ENCODE measurements around the gene SNAI3. TPM values are rescaled to one million over a fixed set of nuclear protein-coding genes. Genes with fewer than 3 reads are reported as not detected.

Gene SNAI3
- total and polyA plus RNA-seq, 2 of the 4 experiments (the other 2 are of a cell fraction) = 0.21 TPM; not detected in 1

GRCh38 chr16:88716601-88717001, 30.3 kb upstream of the SNAI3 start:
- Histone ChIP-seq H2AK5ac (ENCODE audit: low read depth, low read length) (no peak overlapping the region), H4K20me1 (ENCODE audit: insufficient read depth, low read length) (peaks cover 33% of the 10 kb centered on the region), H3K23ac (ENCODE audit: low read depth, low read length) (no peak overlapping the region), H3K9me3 (ENCODE audit: control insufficient read depth, insufficient read depth, low read length) (no peaks in the 10 kb centered on the region), H4K5ac (ENCODE audit: low read depth, low read length) (no peak overlapping the region), H3K9ac (ENCODE audit: low read depth, low read length) (no peak overlapping the region), H2AK9ac (replicated peaks; ENCODE audit: low read depth, low read length, poor library complexity) (no peak overlapping the region), H3K4me2 (ENCODE audit: low read depth, low read length) (no peak overlapping the region), H3K4me1 (ENCODE audit: control insufficient read depth, insufficient read depth, low read length) (no peaks in the 10 kb centered on the region), H2BK5ac (ENCODE audit: low read depth, low read length, poor library complexity, severe bottlenecking) (no peak overlapping the region), H3K56ac (ENCODE audit: extremely low read depth, insufficient read depth, low read length) (no peak overlapping the region), H3K4me3 (ENCODE audit: insufficient read depth, low read depth, low read length) (no peak overlapping the region), H4K91ac (ENCODE audit: insufficient read depth, low read depth, low read length) (no peak overlapping the region), H3K79me1 (ENCODE audit: low read depth in 1 of 2, low read length in 2 of 2) (peaks cover 5 to 31% of the 10 kb centered on the region in 2 experiments; a peak in 3 of 4 replicates), H3K18ac (ENCODE audit: low read depth, low read length) (no peak overlapping the region), H3K9me1 (ENCODE audit: insufficient read depth, low read length) (no peaks in the 10 kb centered on the region), H3K14ac (replicated peaks; ENCODE audit: low read depth, low read length) (no peak overlapping the region), H3K27me3 (ENCODE audit: control insufficient read depth, insufficient read depth, low read length) (no peaks in the 10 kb centered on the region), H2BK15ac (ENCODE audit: low read depth, low read length) (no peak overlapping the region), H2BK120ac (ENCODE audit: low read depth, low read length) (no peak overlapping the region), H3K36me3 (ENCODE audit: control insufficient read depth, insufficient read depth, low read length) (peaks cover 80% of the 10 kb centered on the region), H2BK20ac (ENCODE audit: low read depth, low read length) (no peak overlapping the region), H2AFZ (replicated peaks; ENCODE audit: low read length, poor library complexity) (no peak overlapping the region), H4K8ac (ENCODE audit: low read depth in 2 of 2, low read length in 2 of 2) (no peak overlapping the region), H3K4ac (ENCODE audit: low read depth, low read length) (no peak overlapping the region), H3K27ac (ENCODE audit: insufficient read depth, low read length) (no peak overlapping the region)
- ATAC-seq (ENCODE audit: low read depth) = no peak
- TF ChIP-seq, protein P1, sequence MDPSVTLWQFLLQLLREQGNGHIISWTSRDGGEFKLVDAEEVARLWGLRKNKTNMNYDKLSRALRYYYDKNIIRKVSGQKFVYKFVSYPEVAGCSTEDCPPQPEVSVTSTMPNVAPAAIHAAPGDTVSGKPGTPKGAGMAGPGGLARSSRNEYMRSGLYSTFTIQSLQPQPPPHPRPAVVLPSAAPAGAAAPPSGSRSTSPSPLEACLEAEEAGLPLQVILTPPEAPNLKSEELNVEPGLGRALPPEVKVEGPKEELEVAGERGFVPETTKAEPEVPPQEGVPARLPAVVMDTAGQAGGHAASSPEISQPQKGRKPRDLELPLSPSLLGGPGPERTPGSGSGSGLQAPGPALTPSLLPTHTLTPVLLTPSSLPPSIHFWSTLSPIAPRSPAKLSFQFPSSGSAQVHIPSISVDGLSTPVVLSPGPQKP (IDR thresholded peaks at IDR 0.05; ENCODE audit: borderline replicate concordance, low read depth, low read length) = no peak
- TF ChIP-seq NFE2L2 (IDR thresholded peaks at IDR 0.05; ENCODE audit: low read depth, low read length) (no peak), RFX5 (IDR thresholded peaks at IDR 0.05; ENCODE audit: low read depth, low read length) (no peak), RCOR1 (IDR thresholded peaks at IDR 0.05; ENCODE audit: insufficient replicate concordance, low read length) (no peak)
- CTCF ChIA-PET = no interaction called here
- dilution Hi-C loops (cut with HindIII; ENCODE audit: low sequenced_read_pairs, unreplicated experiment) = no loop called here
- no peak for DNase-seq
- BruUV-seq (replicated peaks) = no TSS peak
- in situ Hi-C loops (cut with MboI; ENCODE audit: low sequenced_read_pairs) = no loop called here
- 90% methylated on average over 18 of the region's 21 CpGs; no CpG with 5 or more reads in 1 of the 2 experiments for WGBS, 2 experiments (ENCODE audit: extremely low coverage in 2 of 2, insufficient read length in 1 of 2)
- POLR2A ChIA-PET (ENCODE audit: unreplicated experiment) = no interaction called here
- intact Hi-C loops (cut with micrococcal nuclease) = no loop called here

Data from IMR-90 (cell line).